AG04450 (cell line): ENCODE data around the gene VIPR2. TPM values are rescaled to one million over a fixed set of nuclear protein-coding genes. Genes with fewer than 3 reads are reported as not detected.

Source experiments
- CTCF ChIA-PET: fragments of 300-600, 350-600 bp; formaldehyde crosslinking; extraction: SDS; loops from one replicate; lab custom pipeline; 2022; ENCODE audit warnings: antibody characterized with exemption, inconsistent platforms; lab: Charles Lee
- POLR2A ChIA-PET: fragments of 350-600 bp; formaldehyde crosslinking; extraction: SDS; loops from one replicate; lab custom pipeline; 2021; ENCODE audit warnings: antibody characterized with exemption, inconsistent platforms; lab: Yijun Ruan, JAX
- DNase-seq: peaks from one replicate; pipeline ENCODE4 v3.0.0-alpha.2; 2011; ENCODE audit warnings: low read depth, low spot score
- H3K27ac ChIP-seq: one replicate; pipeline ENCODE4 v1.5.1; 2012; ENCODE audit warnings: low read depth, low read length, control low read depth
- H3K27me3 ChIP-seq: one replicate; pipeline ENCODE4 v1.6.0; 2012; ENCODE audit warnings: low read length; ENCODE audit not compliant: control insufficient read depth, insufficient read depth
- H3K4me3 ChIP-seq: 2 replicates; pipeline ENCODE4 v1.5.1; 2011; ENCODE audit warnings: mild to moderate bottlenecking, low read depth, low read length, control low read depth
- H3K9me3 ChIP-seq: 2 replicates; pipeline ENCODE4 v1.5.1; 2012; ENCODE audit warnings: low read length; ENCODE audit not compliant: control insufficient read depth, insufficient read depth
- CTCF ChIP-seq: IDR thresholded peaks from 2 replicates; pipeline ENCODE4 v1.5.1; 2011; ENCODE audit warnings: low read depth, low read length, control low read depth, inconsistent platforms
- polyA plus RNA-seq: library from polyadenylated mRNA; depleted of rRNA; stranded (reverse); fragments of >200 nt; gene quantifications from 2 replicates; pipeline ENCODE4 v1.2.3, GENCODE V29; 2011

Gene VIPR2
- polyA plus RNA-seq, 1 experiment: not detected

DNA sequence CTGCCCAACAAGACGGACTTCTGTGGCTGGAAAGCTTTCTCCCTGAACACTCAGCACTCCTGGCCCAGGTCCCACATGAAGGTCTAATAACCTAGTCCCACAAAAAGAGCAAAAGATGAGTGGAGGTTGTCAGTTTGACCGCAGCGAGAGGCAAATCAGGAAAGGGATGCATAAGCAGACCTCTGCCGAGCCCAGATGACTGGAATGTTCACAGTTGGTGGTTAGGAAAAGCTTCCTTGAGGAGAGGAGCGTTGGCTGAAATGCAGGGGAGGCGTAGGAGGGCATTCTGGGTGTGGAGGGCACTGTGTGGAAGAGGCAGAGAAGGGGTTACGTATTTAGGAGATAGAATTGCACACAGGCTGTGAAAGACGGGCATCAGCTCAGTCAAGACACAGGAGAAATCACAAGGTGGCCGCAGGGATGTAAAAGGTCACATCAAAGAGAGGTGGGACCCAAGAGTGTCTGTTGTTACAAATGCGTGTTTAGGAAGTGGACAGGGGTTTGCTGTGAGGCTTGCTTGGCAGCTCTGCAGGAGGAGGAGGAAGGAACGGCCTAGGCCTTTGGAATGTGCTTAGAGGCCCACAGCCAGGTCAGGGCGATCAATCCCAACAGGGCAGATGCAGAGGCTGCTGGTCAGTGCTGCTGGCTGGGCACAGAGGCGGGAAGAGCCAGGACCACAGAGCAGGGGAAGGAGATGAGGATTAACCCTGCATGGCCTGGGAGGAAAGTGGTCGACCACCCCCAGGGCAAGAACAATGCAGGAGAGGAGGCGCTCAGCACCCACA lies 133.5 kb downstream of the VIPR2 start:
- ChIA-PET CTCF (no interaction called here), POLR2A (no interaction called here)
- H3K27ac ChIP-seq: no peak overlapping the region
- H3K27me3 ChIP-seq: no peaks in the 10 kb centered on the region
- H3K4me3 ChIP-seq: no peak overlapping the region
- H3K9me3 ChIP-seq: peaks cover 65% of the 10 kb centered on the region
- DNase-seq: no peak
- no peak for TF ChIP-seq CTCF

- DNase-seq: no peak
- H3K27me3 ChIP-seq: no peaks in the 10 kb centered on the region
- H3K4me3 ChIP-seq: no peak overlapping the region
- H3K9me3 ChIP-seq: peaks cover 58% of the 10 kb centered on the region
- no peak overlapping the region for H3K27ac ChIP-seq
- POLR2A ChIA-PET: no interaction called here
- CTCF ChIA-PET: no interaction called here
- no peak for TF ChIP-seq CTCF
These were observed 134.3 kb downstream of the VIPR2 start for GRCh38 chr7:159010411-159010810.

DNA sequence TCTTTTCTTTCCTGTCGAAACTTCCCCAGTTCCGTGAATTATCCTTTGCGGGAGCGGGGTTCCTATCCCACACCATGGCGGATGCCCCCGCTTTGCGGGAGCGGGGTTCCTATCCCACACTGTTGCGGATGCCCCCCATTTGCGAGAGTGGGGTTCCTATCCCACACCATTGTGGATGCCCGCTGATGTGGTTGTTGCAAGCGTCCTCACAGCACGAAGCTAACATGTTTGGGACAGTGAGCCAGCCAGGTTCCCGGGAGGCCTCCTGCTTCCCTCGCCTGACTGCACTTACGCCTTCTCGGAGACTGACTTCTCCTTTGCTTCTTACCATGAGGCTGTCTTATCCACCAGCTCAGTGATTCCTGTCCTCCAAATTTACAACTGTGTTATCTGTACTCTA lies 134.7 kb downstream of the VIPR2 start:
- no peaks in the 10 kb centered on the region for H3K27me3 ChIP-seq
- TF ChIP-seq CTCF: no peak
- no peak overlapping the region for H3K4me3 ChIP-seq
- ChIA-PET CTCF (no interaction called here), POLR2A (no interaction called here)
- no peak for DNase-seq
- H3K9me3 ChIP-seq: peaks cover 56% of the 10 kb centered on the region
- H3K27ac ChIP-seq: no peak overlapping the region

DNA sequence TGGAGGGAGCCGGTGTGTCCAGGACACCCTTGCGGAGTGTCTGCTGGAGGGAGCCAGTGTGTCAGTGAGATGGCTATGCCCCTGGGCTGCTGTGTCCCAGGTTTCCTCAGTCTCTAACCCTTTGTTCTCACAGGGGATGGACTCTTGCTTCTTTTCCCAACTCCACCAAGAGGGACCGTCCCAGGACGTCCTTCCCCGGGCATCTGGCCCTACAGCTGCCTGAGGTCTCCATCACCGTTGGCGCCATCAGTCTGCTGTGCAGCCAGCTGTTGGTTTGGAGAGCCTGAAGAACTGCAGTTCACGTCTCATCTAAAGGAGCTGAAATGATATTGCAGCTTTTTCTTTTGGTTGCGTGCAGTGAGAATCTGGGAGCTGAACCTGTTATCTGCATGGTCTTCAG lies 136.2 kb downstream of the VIPR2 start:
- peaks cover 44% of the 10 kb centered on the region for H3K9me3 ChIP-seq
- CTCF ChIA-PET: no interaction called here
- no peak for TF ChIP-seq CTCF
- DNase-seq: no peak
- POLR2A ChIA-PET: no interaction called here
- no peak overlapping the region for H3K4me3 ChIP-seq
- no peaks in the 10 kb centered on the region for H3K27me3 ChIP-seq
- H3K27ac ChIP-seq: no peak overlapping the region

DNA sequence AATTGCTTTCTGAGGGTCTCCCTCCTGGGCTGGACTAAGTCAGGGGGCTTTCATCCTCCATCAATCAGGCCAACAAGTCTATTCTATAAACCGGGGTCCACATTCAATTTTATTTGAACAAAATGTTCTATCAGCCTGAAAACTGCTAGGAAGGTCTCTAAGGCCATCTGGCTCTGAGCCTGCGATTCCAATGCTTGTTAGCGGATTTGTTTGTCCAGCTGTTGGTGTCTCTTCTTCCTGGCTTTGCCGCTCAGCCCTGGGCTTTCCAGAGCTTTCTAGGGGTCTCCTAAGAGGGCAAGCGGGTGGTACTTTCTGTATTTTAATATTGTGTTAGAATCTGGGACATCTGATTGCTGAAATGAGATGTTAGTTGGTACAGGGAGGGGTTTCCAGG lies 136.7 kb downstream of the VIPR2 start:
- H3K27ac ChIP-seq: no peak overlapping the region
- no peak for DNase-seq
- ChIA-PET CTCF (no interaction called here), POLR2A (no interaction called here)
- no peak overlapping the region for H3K4me3 ChIP-seq
- no peaks in the 10 kb centered on the region for H3K27me3 ChIP-seq
- no peak for TF ChIP-seq CTCF
- peaks cover 39% of the 10 kb centered on the region for H3K9me3 ChIP-seq
